Fibroblast of the conjunctiva (primary cell): ENCODE data around the gene RTL10.

Source experiments
- DNase-seq: peaks from one replicate; pipeline ENCODE4 v3.0.0-alpha.2; 2010; ENCODE audit warnings: low read depth

RTL10 gene

DNA sequence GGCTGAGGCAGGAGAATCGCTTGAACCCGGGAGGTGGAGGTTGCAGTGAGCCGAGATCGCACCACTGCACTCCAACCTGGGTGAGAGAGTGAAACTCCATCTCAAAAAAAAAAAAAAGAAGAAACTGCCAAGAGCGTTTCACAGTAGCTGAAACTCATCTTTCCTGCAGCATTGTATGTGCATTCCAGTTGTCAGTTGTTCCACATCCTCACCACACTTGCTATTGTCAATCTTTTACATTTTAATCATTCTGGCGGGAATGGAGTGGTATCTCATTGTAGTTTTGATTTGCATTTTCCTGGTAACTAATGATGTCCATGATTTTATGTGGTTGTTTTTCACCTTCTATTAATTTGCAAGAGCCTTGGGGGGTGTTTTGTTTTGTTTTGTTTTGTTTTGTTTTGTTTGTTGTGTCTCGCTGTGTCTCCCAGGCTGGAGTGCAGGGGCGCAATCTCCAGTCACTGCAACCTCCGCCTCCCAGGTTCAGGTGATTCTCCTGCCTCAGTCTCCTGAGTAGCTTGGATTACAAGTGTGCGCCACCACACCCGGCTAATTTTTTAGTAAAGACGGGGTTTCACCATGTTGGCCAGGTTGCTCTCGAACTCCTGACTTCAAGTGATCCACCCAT is 8.1 kb upstream of the RTL10 start:
- no peak for DNase-seq

GRCh38 chr22:19859861-19860510 is 5.3 kb upstream of the RTL10 start:
- DNase-seq, result no peak

DNA sequence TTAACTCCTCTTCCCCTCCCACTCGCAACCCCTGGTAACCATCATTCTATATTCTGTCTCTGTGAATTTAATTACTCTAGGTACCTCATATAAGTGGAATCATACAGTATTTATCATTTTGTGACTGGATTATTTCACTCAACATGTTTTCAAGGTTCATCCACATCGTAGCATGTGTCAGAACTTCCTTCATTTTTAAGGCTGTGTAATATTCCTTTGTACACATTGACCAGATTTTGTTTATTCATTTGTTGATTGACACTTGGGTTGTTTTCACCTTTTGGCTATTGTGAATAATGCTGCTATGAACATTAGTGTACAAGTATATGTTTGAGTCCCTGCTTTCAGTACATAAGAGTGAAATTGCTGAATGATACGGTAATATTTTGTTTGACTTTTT is 2.7 kb upstream of the RTL10 start:
- DNase-seq, result no peak

DNA sequence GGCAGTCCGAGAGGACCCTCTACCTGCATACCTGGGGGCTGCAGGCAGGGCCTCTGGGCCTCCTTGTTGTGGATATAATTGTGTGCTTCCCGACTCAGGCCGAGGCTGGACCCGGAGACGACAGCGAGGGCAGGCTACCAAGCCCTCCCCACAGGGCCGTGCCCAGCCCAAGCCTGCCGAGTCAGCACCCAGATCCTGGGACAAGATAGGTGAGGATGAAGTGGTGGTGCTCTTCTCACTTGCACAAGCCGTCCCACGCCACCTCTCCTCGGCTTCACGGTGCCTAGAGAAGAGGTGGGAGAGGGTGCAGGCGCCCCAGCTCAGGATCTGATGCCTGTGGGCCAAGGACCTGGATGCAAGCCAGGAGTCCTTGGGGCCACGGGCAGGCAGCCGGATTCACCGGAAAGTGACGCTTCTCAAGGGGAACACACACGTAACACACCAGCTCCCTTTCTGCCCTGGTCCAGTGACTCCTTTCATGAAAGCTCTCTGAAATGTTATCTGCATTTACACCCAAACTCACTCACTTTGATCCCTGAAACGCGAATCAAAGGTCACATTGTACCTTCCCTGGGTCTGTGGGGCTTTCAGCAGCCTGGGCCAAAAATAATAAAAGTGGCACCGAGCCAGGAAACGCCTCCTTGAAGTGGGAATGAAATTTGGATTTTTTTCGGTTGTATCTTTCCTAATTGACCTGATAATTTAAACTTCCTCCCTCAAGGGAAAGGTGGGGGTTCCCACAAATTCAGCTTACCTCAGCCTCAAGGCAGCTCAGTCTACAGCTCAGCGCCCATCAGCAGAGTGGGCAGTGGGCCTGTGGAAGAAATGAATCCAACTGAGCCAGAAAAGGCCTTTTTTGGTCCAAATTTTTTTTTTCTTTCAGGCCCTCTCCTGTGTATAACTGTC is 1.1 kb upstream of the RTL10 start:
- DNase-seq, result peak; percentile 23

DNA sequence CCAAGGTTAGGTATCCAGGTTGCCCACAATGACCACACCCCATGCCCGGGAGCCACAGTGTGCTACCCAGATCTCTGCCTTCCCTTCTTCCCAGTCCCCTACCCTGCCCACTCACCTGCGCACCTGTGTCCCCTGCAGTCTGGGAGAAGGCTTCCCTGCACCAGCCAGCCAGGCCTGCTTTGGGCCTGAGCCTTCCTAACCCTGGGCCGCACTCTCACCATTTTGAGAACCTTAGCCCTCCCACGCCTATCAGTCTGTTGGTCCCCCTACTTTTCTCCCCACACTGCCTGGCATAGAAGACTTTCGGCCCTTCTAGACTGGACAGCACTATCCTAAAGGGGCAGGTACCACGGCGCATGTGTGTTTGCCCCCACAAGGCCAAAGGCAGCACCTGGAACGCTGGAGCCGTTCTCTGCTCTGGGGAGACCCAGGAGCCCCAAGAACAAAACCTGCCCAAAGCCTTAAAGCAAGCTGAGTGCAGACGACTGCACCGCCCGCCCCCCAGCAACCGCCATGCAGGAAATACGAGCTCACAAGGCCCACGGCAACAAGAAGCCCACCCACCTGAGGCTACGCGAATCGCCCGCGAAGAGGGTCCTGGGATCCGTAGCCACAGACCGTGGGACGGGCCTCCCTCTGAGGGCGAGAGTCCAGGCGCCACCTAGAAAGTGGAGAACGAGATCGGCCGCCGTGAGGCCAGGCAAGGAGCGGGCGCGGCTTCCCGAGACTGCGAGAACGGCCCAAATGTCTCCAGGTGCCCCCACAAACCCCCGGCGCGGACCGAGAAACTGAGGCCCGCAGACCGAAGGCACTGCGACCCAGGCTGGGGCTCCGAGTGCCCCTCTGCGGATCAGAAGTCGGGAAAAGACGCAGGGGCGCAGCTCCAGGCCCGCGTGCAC is 546 bp downstream of the RTL10 start:
- no peak for DNase-seq

- DNase-seq, result no peak
These were observed 1.4 kb downstream of the RTL10 start for GRCh38 chr22:19853058-19853878.

- DNase-seq, result no peak
These were observed 2.4 kb downstream of the RTL10 start for GRCh38 chr22:19852177-19852781.

GRCh38 chr22:19851291-19852176 is 3.1 kb downstream of the RTL10 start:
- no peak for DNase-seq

DNA sequence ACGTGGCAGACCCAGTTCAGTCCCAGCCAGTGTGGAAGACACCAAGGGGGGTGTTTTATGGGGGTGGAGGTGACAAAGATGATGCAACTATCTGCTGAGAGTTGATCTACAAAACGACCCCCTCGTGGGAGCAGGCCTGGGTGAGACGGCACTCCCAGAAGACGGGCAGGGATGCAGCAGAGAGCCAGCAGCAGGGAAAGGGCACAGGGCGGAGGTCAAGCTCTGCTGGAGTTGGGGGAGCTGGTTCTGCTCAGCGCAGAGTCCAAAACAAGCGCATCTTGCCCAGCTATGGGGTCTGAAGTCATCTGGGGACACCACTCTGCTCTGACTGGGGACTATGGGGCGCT is 3.9 kb downstream of the RTL10 start:
- no peak for DNase-seq

DNA sequence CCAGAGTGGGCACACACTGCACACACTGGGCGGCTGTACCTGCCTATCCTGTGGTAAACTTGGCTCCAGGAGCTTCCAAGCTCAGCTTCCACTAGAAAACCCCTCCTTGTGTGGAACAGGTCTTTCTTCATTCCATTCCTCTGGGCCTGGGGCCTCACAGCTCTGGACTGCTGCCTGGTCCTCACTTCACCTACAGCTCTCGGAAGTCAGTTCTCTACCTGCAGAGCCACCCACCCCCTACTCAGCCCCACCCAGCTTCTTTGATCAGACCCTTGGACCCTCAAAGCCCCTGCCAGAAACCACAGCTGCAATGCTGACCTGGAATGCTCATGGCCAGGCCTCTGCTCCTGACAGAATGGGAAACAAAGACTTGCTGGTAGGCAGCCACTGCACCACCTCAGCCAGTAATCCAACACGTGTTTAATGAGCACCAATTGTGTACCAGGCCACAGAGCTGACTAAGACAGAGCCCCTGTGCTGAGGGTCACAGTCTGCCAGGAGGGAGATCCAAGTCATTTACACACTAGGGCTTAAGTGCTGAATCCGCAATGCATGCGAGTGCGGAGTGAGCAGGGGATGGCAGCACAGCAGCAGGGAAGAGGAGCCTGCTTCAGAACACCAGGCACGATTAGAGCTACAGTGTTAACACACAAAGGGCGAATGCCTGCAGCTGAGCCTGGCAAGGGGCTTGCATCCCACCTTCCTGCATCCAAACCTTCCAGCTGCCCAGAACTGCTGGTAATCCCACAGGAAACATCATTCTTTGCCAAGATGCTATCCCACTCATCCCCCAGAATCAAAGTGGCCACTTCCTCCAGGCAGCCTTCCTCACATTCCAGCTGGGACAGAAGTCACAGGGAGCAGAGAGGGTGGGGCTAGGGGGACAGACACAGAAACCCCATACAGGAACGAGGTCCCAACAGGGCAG is 4.6 kb downstream of the RTL10 start:
- no peak for DNase-seq

- no peak for DNase-seq
These were observed 6.1 kb downstream of the RTL10 start for GRCh38 chr22:19848298-19849224.

- DNase-seq, result no peak
These were observed 7.4 kb downstream of the RTL10 start for GRCh38 chr22:19847345-19847632.

GRCh38 chr22:19846620-19847344 is 7.9 kb downstream of the RTL10 start:
- no peak for DNase-seq

DNA sequence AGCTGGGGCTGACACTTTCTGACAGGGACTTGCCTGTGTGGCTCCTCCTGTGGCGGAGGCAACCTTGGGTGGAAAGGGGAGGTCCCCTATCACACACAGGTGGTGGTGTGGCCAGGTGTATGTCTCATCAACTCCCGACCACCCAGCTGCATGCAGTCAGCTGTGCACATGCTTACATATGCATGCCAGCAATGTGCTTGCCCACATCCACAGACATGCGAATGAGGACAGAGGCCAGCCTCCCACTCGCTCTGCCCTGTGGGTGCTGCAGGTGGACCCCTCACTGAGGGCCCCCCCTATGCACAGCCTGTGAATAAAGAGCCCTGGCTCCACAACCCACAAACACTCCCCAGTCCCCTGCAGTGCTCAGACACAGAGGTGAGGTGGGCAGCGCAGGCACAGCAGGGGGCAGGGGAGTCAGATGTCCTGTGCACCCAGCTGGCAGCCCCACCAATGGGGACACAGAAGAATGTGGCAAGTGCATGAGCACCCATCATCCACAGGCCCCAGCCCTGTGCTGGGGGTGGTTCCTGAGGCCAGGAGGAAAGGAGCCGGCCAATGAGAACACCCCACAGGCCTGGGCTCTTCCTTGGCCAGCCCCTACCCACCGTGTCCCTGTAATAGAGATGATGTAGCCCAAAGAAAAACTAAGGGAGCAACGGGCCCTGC is 9.5 kb downstream of the RTL10 start:
- DNase-seq, result no peak

DNA sequence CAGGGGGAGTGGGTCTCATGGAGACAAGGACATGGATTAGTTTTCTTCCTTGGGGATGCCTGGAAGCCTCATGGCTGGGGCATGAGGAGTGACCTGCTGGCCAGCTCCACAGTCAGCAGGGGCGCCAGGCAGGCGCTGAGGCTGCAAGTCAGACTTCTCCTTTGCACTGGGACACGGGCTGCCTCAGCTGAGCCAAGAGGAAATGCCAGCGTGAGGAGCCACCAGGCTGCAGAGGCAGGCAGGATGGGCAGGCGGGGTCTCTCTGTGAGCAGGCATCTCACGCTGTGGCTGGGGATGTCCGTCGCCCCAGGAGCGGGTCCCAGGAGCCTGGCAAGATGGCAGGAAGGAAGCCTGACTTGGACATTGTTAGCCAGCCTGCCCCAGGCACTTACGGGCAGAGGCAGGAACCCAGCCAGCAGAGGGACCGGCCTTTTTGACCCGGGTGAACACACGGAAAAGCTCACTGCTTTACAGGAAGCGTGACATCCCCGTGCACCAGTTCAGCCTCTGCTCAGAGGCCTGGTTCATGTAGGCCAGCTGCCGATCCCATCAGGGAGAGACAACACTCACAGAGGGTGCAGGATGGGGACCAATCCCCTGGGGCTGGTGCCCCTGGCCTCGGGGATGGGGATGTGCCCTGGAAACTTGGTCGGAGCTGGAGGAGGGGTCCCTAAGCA is 10.2 kb downstream of the RTL10 start:
- no peak for DNase-seq

DNA sequence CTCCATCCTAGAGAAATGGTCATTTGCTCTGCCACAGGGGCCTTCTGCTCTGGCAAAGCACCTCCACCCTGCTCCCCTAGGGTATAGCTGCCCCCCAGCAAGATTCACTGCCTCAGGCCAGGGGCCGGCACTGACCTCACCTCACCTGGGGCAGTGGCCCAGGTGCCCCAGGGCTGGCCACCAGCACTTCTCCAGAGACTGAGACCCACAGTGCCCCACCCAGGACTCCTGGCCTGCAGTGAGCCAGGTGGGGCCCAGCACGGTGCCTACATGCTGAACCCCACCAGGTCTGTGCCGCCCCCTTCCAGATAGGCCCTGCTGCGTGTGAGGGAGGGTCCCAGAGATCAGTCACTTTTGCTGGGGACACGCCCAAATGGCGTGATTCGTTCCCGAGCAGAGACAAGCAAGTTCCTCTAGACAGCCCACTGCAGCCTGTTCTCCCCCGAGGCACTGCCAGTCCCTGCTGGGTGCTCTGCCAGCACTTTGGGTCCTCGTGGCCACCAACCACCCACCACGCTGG is 10.8 kb downstream of the RTL10 start:
- DNase-seq, result no peak
